Mesenchymal stem cell (in vitro differentiated cells and primary cell): ENCODE results near the gene ACAN.
A peak's percentile ranks its signal among the peaks of the same experiment; 100 is the strongest.

Experiments
- DNase-seq: peaks from one replicate; pipeline ENCODE4 v3.0.0-alpha.2; 2013
- H2AFZ ChIP-seq: one replicate; pipeline ENCODE4 v1.6.1; 2013; ENCODE audit warnings: low read depth, mild to moderate bottlenecking, control low read depth, inconsistent platforms, low read length, moderate library complexity
- H2AK5ac ChIP-seq: 2 replicates; pipeline ENCODE4 v1.6.1; 2013; ENCODE audit warnings: low read length, moderate library complexity, mild to moderate bottlenecking, inconsistent platforms; ENCODE audit not compliant: severe bottlenecking
- H2BK120ac ChIP-seq: one replicate; pipeline ENCODE4 v1.6.1; 2013; ENCODE audit warnings: low read depth, mild to moderate bottlenecking, inconsistent platforms, low read length, moderate library complexity
- H2BK12ac ChIP-seq, 2 experiments: one replicate each; pipeline ENCODE4 v1.6.1; 2013; ENCODE audit warnings: inconsistent platforms in 2 of 2, low read length in 2 of 2, mild to moderate bottlenecking in 2 of 2, moderate library complexity in 2 of 2, control low read depth in 1 of 2
- H2BK15ac ChIP-seq: one replicate; pipeline ENCODE4 v1.6.1; 2013; ENCODE audit warnings: mild to moderate bottlenecking, low read depth, inconsistent platforms; ENCODE audit not compliant: poor library complexity, severe bottlenecking
- H2BK5ac ChIP-seq: 2 replicates; pipeline ENCODE4 v1.6.1; 2013; ENCODE audit warnings: low read depth, mild to moderate bottlenecking, low read length, control low read depth, inconsistent platforms; ENCODE audit not compliant: poor library complexity, severe bottlenecking
- H3K14ac ChIP-seq, 2 experiments: one replicate each; pipeline ENCODE4 v1.6.1; 2013; ENCODE audit warnings: inconsistent platforms in 2 of 2, low read length in 2 of 2, control low read depth in 1 of 2, mild to moderate bottlenecking in 1 of 2, moderate library complexity in 1 of 2
- H3K18ac ChIP-seq, 2 experiments: one replicate each; pipeline ENCODE4 v1.6.1; 2013; ENCODE audit warnings: inconsistent platforms in 2 of 2, low read length in 2 of 2, control low read depth in 1 of 2, low read depth in 1 of 2, mild to moderate bottlenecking in 1 of 2
- H3K23ac ChIP-seq, 2 experiments: one replicate each; pipeline ENCODE4 v1.6.1; 2013; ENCODE audit warnings: inconsistent platforms in 2 of 2, low read length in 2 of 2, mild to moderate bottlenecking in 2 of 2, moderate library complexity in 2 of 2, control low read depth in 1 of 2
- H3K27ac ChIP-seq: 2 replicates; pipeline ENCODE4 v1.5.1; 2013; ENCODE audit warnings: mild to moderate bottlenecking, moderate library complexity, low read length, control low read depth, inconsistent platforms; ENCODE audit not compliant: poor library complexity, severe bottlenecking
- H3K27me3 ChIP-seq, 2 experiments: 2 replicates each; pipeline versions ENCODE4 v1.6.1 to v1.7.0; 2013; ENCODE audit warnings: low read length in 2 of 2, mild to moderate bottlenecking in 2 of 2, moderate library complexity in 2 of 2, control low read depth in 1 of 2, inconsistent platforms in 1 of 2; ENCODE audit not compliant: control insufficient read depth in 1 of 2, insufficient read depth in 1 of 2
- H3K36me3 ChIP-seq, 2 experiments: 2 replicates each; pipeline versions ENCODE4 v1.6.1 to v1.7.0; 2013; ENCODE audit warnings: low read length in 2 of 2, control low read depth in 1 of 2, inconsistent platforms in 1 of 2, low read depth in 1 of 2, mild to moderate bottlenecking in 1 of 2; ENCODE audit not compliant: insufficient read depth in 2 of 2, control insufficient read depth in 1 of 2
- H3K4ac ChIP-seq, 2 experiments: one replicate each; pipeline ENCODE4 v1.6.1; 2013; ENCODE audit warnings: inconsistent platforms in 2 of 2, low read length in 2 of 2, mild to moderate bottlenecking in 2 of 2, moderate library complexity in 2 of 2, control low read depth in 1 of 2, low read depth in 1 of 2
- H3K4me1 ChIP-seq: 2 replicates; pipeline ENCODE4 v1.6.1; 2013; ENCODE audit warnings: low read depth, low read length, control low read depth; ENCODE audit not compliant: control insufficient read depth, insufficient read depth
- H3K4me2 ChIP-seq: 2 replicates; pipeline ENCODE4 v1.6.1; 2013; ENCODE audit warnings: low read length, mild to moderate bottlenecking, inconsistent platforms; ENCODE audit not compliant: poor library complexity, severe bottlenecking
- H3K4me3 ChIP-seq, 2 experiments: 2 replicates each; pipeline versions ENCODE4 v1.5.1 to v1.7.0; 2013; ENCODE audit warnings: low read length in 2 of 2, mild to moderate bottlenecking in 2 of 2, control low read depth in 1 of 2, low read depth in 1 of 2; ENCODE audit not compliant: insufficient read depth in 1 of 2
- H3K79me1 ChIP-seq: replicated peaks from 2 replicates; pipeline ENCODE4 v1.6.1; 2013; ENCODE audit warnings: mild to moderate bottlenecking, control low read depth, low read length, inconsistent platforms; ENCODE audit not compliant: poor library complexity, severe bottlenecking
- H3K9ac ChIP-seq: 2 replicates; pipeline ENCODE4 v1.7.0; 2013; ENCODE audit warnings: mild to moderate bottlenecking, low read length, moderate library complexity
- H3K9me3 ChIP-seq: 2 replicates; pipeline ENCODE4 v1.7.0; 2013; ENCODE audit warnings: mild to moderate bottlenecking, low read length; ENCODE audit not compliant: control insufficient read depth
- H4K8ac ChIP-seq: one replicate; pipeline ENCODE4 v1.6.1; 2013; ENCODE audit warnings: inconsistent platforms, mild to moderate bottlenecking, low read length, moderate library complexity
- H4K91ac ChIP-seq: one replicate; pipeline ENCODE4 v1.6.1; 2013; ENCODE audit warnings: mild to moderate bottlenecking, low read length, inconsistent platforms
- WGBS: methylation state at CpG from one replicate; pipeline ENCODE4 v1.1.7; 2013; ENCODE audit warnings: mixed read lengths; 5-methylcytosine and 5-hydroxymethylcytosine counted together

ACAN gene

GRCh38 chr15:88800026-88800425 is 3.2 kb upstream of the ACAN start:
- Histone ChIP-seq H3K27ac (no peak overlapping the region), H2AFZ (no peak overlapping the region), H3K79me1 (no peaks in the 10 kb centered on the region), H3K27me3 (peaks cover 56 to 66% of the 10 kb centered on the region in 2 experiments), H2BK5ac (no peak overlapping the region), H3K14ac (no peak overlapping the region), H4K91ac (no peak overlapping the region), H3K23ac (no peak overlapping the region), H3K9me3 (no peaks in the 10 kb centered on the region), H3K4me2 (no peak overlapping the region), H3K18ac (no peak overlapping the region), H3K4me3 (no peak overlapping the region), H2BK12ac (no peak overlapping the region), H3K4ac (no peak overlapping the region), H3K4me1 (peaks cover 6% of the 10 kb centered on the region), H3K36me3 (no peaks in the 10 kb centered on the region), H4K8ac (no peak overlapping the region), H2AK5ac (no peak overlapping the region), H2BK120ac (no peak overlapping the region), H3K9ac (no peak overlapping the region), H2BK15ac (no peak overlapping the region)
- DNase-seq, result no peak
- WGBS, result 49% methylated on average over 1 of the region's 1 CpG

DNA sequence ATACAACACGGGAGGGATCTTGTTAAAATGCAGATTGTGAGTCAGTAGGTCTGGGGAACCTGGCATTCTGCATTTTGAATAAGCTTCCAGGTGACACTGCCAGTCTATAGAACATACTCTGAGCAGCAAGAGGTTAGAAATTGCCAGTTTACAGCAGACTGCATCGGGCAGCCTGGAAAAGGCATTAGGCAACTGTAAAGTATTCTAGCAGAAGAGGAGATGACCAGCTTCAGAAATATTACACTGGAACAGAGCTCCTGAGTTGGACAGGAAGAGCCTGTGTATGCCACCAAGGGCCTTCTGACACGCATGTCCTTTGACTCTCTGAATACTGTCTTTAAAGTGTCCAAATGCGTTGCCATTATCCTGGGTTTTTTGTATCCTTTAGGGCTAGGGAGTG is 2.5 kb upstream of the ACAN start:
- Histone ChIP-seq H2BK12ac (no peak overlapping the region), H4K8ac (no peak overlapping the region), H2BK120ac (no peak overlapping the region), H3K4me1 (peaks cover 6% of the 10 kb centered on the region), H3K18ac (no peak overlapping the region), H2BK15ac (no peak overlapping the region), H2AK5ac (no peak overlapping the region), H3K27ac (no peak overlapping the region), H3K36me3 (no peaks in the 10 kb centered on the region), H3K79me1 (no peaks in the 10 kb centered on the region), H2BK5ac (no peak overlapping the region), H3K4me3 (no peak overlapping the region), H3K27me3 (peaks cover 62 to 69% of the 10 kb centered on the region in 2 experiments), H3K4ac (no peak overlapping the region), H4K91ac (no peak overlapping the region), H3K9me3 (no peaks in the 10 kb centered on the region), H3K4me2 (no peak overlapping the region), H3K23ac (no peak overlapping the region), H3K14ac (no peak overlapping the region), H2AFZ (no peak overlapping the region), H3K9ac (no peak overlapping the region)
- 80% methylated on average over 4 of the region's 4 CpGs for WGBS
- DNase-seq, result no peak

- Histone ChIP-seq H3K9ac (no peak overlapping the region), H3K14ac (no peak overlapping the region), H2BK120ac (no peak overlapping the region), H3K79me1 (no peaks in the 10 kb centered on the region), H3K4ac (no peak overlapping the region), H2BK12ac (no peak overlapping the region), H2BK5ac (no peak overlapping the region), H3K36me3 (no peaks in the 10 kb centered on the region), H3K18ac (no peak overlapping the region), H3K27ac (no peak overlapping the region), H2BK15ac (no peak overlapping the region), H3K4me3 (peak overlapping the region in 1 of 2 experiments; percentile 24), H2AK5ac (no peak overlapping the region), H3K23ac (no peak overlapping the region), H3K9me3 (no peaks in the 10 kb centered on the region), H4K8ac (no peak overlapping the region), H2AFZ (no peak overlapping the region), H3K4me1 (peaks cover 6% of the 10 kb centered on the region), H3K27me3 (peaks cover 69 to 71% of the 10 kb centered on the region in 2 experiments), H4K91ac (no peak overlapping the region), H3K4me2 (no peak overlapping the region)
- 18% methylated on average over 20 of the region's 20 CpGs for WGBS
- DNase-seq, result no peak
These were observed 816 bp upstream of the ACAN start for GRCh38 chr15:88802250-88802990.

GRCh38 chr15:88802991-88803240 is 320 bp upstream of the ACAN start:
- Histone ChIP-seq H2BK120ac (no peak overlapping the region), H3K9ac (no peak overlapping the region), H2BK5ac (no peak overlapping the region), H2BK15ac (no peak overlapping the region), H3K27me3 (peaks cover 71% of the 10 kb centered on the region in 2 experiments), H3K4me3 (peak overlapping the region in 1 of 2 experiments; percentile 24), H4K91ac (no peak overlapping the region), H2AFZ (no peak overlapping the region), H3K4ac (no peak overlapping the region), H2BK12ac (no peak overlapping the region), H3K27ac (no peak overlapping the region), H3K23ac (no peak overlapping the region), H3K9me3 (no peaks in the 10 kb centered on the region), H2AK5ac (no peak overlapping the region), H4K8ac (no peak overlapping the region), H3K4me2 (no peak overlapping the region), H3K14ac (no peak overlapping the region), H3K79me1 (no peaks in the 10 kb centered on the region), H3K36me3 (no peaks in the 10 kb centered on the region), H3K4me1 (peaks cover 6% of the 10 kb centered on the region), H3K18ac (no peak overlapping the region)
- 1% methylated on average over 25 of the region's 28 CpGs for WGBS
- no peak for DNase-seq
